LHCN-M2 (cell line): ENCODE results near the gene MYO3B. TPM values are rescaled to one million over a fixed set of nuclear protein-coding genes. Genes with fewer than 3 reads are reported as not detected.
"Not testable (repeated sequence)": the region's sequence is repeated elsewhere in the genome, so short reads cannot be mapped to it uniquely, and the experiment has no call there.

ENCODE experiments used
- DNase-seq: peaks from one replicate; pipeline ENCODE4 v3.0.0-alpha.2; 2012; ENCODE audit warnings: low read depth
- total RNA-seq: library from RNA; depleted of rRNA; stranded (reverse); fragments of >200 nt; gene quantifications from 2 replicates; pipeline ENCODE4 v1.2.3, GENCODE V29; 2014

The MYO3B gene
- total RNA-seq, 1 experiment from 2014 or later: 0.06 TPM

DNA sequence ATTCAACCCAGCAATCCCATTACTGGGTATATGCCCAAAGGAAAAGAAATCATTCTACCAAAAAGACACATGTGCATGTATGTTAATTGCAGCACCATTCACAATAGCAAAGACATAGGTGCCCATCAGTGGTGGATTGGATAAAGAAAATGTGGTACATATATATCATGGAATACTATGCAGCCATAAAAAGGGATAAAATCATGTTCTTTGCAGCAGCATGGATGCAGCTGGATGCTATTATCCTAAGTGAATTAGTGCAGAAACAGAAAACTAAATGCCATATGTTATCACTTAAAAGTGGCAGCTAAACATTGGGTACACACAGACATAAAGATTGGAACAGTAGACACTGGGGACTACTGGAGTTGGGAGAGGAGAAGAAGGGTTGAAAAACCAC lies 82.2 kb downstream of the MYO3B start:
- no peak for DNase-seq

DNA sequence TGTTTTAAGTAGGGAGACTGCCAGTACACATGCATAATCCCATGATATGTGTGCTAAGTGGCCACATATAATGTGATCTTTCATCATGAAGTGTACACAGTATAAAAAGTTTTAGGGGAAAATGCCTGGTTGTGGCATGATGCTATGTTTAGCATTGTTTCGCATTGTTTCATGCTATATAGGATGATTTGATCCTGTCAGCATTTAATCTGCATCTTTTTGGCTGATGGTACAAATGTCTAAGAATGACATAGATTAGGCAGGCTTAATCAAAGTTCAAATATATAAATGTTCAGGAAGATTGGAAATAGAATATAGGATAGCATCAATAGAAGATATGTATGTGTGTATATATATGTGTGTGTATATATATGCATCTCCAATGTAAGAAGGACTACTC lies 83.6 kb downstream of the MYO3B start:
- no peak for DNase-seq

DNA sequence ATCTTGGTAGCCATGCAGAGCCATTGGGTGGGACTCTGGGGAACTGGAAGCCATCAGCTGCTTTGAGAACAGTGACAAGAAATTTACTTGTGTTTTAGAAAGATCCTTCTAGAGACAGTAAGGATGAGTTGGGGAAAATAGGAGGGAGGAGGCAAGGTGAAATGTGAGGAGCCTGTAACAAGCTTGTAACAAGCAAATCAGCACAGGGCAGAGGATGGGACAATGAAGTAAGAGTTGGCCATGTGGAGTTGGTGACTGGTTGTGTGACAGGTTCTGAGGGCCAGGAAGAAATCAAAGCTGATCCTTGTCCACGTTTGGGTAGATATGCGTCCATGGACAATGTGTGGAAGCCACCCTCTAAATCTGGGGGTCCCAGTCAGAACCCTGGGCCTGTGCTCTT lies 84.4 kb downstream of the MYO3B start:
- DNase-seq: no peak

DNA sequence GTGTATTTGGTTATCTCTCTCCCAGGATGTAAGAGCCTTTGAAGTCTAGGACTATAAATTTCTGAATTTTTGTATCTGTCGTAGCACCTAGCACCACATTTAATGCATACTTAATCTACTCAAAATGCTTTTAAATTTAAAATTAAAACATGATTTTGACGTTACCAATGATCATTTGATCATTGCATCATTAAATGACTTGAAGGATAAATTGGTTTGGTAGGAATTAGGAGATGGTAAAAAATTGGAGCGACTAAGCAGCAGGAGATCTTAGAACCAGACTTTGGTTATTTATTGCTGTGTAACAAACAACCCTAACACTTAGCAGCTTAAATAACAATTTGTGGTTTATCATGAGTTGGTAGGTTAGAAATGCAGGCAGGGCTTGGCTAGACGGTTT lies 84.9 kb downstream of the MYO3B start:
- DNase-seq: no peak

DNA sequence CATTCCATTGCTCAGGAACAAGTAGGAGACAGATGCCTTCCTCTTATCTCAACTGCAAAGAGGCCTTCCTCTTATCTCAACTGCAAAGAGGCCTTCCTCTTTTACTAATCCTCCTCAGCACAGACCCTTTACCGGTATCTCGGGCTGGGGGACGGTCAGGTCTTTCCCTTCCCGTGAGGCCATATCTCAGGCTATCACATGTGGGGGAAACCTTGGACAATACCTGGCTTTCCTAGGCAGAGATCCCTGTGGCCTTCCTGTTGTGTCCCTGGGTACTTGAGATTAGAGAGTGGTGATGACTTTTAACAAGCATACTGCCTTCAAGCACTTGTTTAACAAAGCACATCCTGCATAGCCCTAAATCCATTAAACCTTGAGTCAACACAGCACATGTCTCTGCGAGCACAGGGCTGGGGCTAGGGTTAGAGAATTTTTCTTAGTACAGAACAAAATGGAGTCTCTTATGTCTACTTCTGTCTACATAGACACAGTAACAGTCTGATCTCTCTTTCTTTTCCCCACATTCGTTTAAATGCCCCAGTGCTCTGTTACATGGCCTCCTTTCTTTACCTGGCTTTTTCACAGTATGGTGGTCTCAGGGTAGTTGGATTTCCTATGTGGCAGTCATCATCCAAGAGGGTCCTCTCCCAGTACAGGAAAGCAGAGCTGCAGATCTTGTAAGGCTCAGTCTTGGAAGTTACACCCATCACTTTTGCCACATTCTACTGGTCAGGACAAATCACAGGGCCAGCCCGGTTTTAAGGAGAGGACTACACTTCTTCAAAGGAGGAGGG lies 86.0 kb downstream of the MYO3B start:
- not testable (repeated sequence) for DNase-seq

DNA sequence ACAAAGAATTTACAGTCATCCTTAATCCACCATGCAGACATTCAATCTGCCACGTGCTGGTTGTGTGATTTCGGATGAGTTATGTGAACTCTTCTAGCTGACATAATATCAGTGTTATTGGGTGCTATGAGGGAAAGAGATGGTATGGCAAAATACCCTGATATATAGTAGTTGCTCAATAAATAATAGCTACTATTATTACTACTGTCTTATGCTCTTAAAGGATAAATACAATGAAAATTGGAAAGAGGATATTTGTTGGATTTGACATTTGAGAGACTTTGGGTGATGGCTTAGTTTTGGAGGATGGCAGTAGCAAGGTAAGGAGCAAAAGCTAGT lies 86.5 kb downstream of the MYO3B start:
- DNase-seq: no peak

DNA sequence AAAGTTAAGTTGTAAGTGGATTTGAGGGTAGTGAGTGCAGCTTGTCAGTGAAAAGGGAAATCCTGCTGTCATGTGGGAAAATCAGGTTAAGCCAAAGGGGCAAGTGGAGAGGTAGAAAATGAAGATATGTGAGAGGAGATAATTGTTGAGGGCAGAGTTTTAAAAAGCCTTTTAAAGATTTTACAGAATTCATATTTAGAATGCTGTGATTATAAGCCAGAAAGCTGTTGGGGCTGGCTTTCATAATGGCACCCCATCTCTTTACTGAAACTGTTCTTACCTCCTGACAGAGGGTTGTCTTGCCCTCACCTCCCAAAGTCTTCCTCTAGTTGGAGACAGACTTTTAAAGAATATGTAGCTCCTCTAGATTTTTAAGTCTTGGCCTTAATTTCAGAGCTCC lies 86.9 kb downstream of the MYO3B start:
- no peak for DNase-seq

DNA sequence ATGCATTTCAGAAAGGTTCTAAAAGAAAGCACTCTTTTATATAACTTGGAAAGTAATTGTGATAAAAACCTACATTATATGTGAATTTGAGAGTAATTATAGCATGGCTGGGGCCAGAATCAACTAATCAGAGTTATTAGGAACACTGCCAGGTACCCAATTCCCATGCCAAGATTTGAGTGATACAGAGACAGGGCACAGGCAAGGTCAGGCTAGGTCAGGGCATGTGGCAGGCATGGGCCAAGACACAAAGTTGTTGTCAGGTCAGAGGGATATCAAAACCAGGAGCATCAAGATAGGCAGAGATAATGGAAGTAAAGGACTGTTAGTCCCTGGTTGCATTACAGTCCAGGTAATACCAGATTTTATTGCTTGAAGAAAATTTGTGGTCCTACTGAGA lies 87.4 kb downstream of the MYO3B start:
- no peak for DNase-seq

DNA sequence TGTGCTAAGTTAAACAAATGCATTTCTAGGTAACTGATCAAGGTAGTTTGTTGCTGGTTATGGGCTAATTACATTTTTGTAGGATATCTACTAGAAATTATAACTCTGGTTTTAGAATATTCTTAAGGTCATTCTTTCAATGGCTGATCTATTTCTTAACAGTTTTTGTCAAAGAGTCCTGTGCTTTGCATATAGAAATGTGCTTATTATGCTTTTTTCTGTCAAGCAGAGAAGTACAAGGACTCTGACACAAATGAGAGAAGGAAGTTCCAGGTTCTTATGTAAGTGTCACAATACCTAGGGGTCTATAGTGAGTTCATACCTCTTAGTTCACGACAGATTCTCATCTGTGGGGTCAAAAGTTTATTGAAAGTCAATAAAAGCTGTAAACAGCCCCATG lies 88.4 kb downstream of the MYO3B start:
- no peak for DNase-seq

DNA sequence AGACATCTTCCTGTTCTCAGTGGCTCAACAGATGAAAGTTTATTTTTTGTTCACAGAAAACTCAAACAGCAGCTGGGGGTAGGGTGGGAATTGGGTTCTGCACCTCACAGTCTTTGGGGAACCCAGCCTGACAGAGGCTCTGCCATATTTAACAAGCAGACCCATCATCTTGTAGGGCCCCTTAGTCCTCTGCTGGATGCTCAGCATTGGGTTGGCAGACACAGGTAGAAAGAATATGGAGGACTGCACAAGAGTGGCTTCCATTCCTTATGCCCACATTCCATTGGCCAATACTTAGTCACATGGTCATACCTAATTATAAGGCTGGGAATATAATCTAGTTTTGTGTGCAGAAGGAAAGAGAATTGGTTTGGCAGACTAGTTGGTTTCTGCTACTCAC lies 89.1 kb downstream of the MYO3B start:
- DNase-seq: no peak

DNA sequence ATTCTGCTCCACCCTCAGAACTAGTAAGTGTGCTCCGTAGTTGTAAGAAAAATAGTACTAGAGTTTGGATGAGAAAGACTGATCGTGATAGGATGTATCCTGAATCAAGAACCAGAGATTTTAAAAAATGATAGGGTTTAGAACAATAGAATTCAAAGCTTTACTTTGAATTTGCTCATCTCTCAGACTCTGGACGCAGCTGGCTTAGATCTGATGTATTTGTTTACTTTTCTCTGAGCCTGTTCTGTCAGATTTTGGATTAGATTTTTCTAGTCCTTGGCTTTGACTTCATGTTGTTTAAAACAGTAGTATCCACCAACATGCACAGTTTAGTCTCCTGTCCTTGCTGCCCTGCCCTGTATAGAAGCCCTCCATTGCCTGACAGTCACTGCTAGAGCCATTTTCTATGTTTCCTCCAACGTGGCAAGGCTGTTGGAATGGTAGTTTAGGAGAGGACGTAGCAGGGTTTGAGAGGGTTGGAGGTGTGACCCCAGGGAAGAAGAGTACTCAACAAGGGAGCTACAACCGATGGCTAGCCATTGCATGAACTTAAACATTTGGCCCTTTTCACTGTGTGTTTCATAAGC lies 92.4 kb downstream of the MYO3B start:
- no peak for DNase-seq

DNA sequence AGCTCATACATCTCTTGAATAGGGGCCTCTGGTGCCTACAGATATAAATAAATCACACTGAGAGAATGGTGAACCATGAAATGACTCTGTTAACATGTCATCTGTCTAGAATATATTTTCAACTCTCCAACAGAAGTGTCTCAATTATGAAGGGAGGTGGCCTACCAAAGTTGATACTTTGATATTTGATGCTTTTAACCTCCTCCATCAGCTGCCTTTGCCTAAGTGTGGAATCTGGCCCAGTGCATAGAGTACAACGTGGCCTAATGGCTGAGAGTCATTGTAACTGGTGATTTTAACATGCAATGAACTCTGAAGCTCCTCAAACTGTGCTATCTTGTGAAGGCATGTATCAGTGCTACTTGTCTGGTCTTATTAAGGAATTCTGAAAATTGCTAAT lies 93.4 kb downstream of the MYO3B start:
- peak; percentile 5 for DNase-seq

DNA sequence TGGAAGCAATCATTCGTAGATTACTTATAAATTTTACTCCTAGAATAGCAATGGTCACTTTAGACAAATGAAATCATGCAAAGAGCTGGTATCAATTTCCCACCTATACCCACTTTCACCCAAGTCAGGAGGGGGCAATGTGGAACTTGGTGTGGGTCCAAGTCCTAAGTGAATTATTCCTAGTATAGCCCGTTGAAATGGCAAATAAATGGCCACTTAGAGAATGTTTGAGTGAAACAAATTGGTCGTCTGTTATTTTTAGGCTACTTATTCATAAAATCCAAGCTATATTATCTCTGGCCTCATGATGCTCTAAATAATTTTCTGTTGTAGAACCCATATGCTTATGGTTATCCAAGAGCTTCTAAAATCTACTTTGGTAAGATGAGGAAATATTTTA lies 98.1 kb downstream of the MYO3B start:
- DNase-seq: no peak

DNA sequence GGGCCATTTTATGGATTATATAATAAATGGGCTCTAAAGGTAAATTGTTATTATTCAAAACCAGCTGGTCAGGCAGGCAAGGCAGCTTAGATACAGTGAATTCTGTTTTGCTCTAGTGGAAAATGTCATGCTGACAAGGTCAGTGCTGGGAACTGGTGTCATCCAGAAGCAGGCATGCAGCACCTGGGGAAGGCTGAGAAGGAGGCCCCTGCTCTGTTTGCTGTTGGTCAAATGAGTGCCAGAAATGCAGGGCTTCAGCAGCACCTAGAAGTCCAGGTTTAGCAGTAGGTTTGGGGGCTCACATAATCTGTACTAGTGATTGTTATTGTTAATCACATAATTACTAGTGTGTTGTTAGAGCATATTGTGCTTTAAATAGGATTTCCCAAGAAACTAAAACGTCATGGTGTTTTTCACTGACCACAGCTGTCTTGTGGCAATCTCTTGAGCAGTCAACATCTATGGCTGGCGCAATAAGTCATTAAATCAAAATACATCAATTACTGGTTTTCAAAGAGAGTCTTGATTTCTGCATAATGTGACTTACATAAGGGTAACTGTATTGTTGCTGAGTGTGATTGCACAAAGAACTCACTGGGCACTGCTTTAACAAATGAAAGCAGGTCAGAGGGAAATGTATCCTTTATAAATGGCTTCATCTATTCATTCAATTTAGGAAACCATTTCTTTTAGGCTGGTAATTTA lies 99.1 kb downstream of the MYO3B start:
- no peak for DNase-seq

DNA sequence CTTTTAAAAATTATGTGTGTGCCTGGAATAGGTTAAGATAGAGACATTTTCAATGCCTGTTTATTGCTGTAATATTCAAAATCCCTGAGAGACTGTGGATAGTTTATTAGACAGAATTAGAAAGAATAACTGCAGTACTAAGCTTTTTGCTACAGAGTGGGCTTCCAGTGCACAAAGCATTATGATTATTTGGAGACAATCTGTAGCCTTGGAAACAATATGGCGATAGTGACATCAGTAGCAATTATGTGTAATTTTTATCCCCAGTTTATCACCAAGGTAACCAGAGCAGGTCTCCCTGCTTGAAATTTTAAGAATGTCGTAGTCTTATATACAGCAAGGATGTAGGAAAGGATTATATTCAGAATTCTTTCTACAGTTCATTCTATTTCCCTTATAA lies 100.0 kb downstream of the MYO3B start:
- DNase-seq: no peak

DNA sequence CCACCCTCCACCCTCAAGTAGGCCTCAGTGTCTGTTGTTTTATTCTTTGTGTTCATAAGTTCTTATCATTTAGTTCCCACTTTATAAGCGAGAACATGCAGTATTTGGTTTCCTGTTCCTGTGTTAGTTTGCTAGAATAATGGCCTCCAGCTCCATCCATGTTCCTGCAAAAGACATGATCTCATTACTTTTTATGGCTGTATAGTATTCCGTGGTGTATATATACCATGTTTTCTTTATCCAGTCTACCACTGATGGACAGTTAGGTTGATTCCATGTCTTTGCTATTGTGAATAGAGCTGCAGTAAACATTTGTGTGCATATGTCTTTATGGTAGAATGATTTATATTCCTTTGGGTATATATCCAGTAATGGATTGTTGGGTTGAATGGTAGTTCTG lies 101.7 kb downstream of the MYO3B start:
- DNase-seq: not testable (repeated sequence)

DNA sequence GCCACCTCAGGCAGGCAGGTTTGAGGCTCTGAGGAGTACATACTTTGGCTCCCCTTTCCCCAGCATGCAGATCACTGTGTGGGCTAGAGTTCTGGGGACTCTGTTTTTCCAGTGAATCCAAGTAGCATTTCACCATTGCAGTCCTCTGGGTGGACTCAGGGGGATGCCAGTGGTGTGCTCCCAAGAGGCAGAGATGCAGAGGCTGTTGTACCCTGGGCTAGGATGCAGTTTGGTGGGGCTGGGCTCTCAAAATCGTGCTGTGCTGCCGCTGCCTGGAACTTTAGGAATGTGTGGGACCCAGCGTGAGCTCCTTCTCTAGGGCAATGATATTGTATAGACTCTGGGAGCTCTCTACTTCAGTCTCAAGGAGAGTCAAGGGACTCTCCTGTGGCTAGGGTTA lies 104.9 kb downstream of the MYO3B start:
- no peak for DNase-seq

DNA sequence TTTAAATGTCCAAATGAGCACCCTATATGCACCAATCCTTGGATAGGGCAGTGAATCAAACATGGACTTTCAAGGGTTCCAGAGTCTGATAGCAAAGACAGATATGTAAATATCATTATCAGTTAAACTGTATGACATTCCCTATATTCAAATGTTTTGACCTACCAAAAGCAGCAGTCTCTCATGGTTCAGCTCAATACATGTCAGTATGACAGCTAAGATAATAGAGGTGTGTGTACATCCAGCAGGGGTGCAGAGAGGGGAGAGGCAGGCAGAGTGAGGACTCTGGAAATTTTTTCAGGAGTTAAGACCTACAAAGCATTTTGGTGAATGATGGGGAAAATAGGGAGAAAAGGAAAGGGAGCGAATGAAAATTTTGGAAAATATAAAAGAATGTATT lies 106.3 kb downstream of the MYO3B start:
- no peak for DNase-seq

DNA sequence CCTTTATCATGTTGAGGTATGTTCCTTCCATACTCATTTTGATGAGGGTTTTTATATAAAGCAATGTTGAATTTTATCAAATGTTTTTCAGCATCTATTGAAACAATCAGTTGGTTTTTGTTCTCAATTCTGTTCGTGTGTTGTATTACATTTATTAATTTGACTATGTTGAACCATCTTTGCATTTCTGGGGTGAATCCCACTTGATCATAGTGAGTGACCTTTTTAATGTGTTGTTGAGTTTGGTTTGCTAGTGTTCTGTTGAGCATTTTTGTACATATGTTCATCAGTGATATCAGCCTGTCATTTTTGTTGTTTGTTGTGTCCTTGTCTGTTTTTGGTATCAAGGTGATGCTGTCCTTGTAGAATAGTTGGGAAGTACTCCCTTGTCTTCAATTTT lies 110.9 kb downstream of the MYO3B start:
- no peak for DNase-seq

DNA sequence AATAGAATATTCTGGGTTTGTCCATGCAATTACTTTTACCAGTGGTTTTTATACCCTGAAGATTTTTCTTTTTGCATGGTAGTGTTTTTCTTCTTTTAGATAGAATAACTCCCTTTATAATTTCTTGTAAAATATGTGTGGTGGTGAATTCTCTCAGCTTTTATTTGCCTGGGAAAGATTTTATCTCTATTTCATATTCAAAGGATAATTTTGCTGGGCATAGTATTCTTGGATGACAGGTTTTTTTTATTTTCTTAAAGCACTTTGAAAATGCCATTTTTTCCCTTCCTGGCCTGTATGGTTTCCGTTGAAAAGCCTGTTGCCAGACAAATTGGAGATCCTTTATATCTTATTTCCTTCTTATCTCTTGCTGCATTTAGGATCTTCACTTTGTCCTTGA lies 113.5 kb downstream of the MYO3B start:
- DNase-seq: no peak

DNA sequence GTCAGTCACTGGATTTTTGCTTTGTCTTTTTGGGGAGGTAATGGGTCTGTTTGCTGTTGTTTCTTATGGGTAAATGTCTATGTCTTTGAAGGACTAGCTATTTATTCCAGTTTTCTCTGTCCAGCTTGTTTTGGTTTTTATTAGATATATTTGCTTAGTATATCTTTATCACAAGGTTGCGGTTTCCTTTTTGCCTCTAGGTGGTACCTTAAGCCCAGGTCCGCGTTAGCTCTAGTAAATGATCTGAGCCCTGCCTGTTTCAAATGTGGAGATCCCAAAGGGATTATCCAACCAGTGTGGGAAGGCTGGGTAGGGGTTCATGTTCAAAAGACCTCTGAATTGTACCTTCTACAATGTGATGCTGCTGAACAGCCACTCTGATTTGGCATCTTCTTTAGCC lies 114.5 kb downstream of the MYO3B start:
- DNase-seq: no peak

DNA sequence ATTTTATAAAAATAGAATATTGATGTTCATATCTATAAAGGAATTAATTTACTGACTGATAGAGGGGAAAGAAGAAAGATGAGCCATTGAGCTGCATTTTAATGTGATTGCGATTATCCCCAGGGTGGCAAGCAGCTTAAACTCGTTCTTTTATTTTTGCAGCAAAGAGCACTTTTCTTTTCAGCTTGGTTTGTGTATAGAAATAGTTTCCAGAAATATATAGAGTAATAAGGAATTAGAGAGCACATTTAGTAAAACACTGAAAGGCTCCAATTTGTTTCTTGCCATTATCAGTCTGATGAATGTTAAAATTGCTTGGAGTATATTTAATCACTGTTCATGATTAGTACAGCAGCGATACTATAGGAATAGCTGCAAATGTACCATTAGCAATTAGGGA lies 119.5 kb downstream of the MYO3B start:
- no peak for DNase-seq

DNA sequence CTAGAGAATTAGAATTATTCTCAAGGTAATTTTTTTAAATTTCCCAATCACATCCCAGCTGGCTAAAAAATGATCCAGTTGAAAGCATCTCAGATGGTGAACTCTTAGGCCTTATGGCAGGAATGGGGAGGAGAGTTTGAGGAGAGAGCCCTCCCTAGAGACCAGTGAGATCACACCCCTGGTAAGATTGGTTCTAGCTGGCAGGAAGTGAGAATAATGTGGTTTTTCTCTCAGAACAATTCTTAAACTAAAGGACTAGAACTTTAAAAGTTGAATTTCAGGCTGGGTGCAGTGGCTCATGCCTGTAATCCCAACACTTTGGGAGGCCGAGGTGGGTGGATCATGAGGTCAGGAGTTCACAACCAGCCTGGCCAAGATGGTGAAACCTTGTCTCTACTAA lies 120.2 kb downstream of the MYO3B start:
- peak; percentile 26 for DNase-seq
